Stimulated activated CD8-positive, alpha-beta memory T cell treated with anti-CD3 and anti-CD28 coated beads, Interleukin-15, amount 100 ng/mL, for 48 hours (primary cell): ENCODE measurements around the gene DAB2IP.
"Not testable (repeated sequence)": the region's sequence is repeated elsewhere in the genome, so short reads cannot be mapped to it uniquely, and the experiment has no call there.

Experiments
- DNase-seq, 2 donors: peaks; one replicate each; pipeline ENCODE4 v3.0.0-alpha.2; 2020; ENCODE audit warnings: low read depth in 2 of 2

DAB2IP gene

GRCh38 chr9:121794334-121794733 lies 142.9 kb downstream of the DAB2IP start:
- not testable (repeated sequence) for DNase-seq

DNA sequence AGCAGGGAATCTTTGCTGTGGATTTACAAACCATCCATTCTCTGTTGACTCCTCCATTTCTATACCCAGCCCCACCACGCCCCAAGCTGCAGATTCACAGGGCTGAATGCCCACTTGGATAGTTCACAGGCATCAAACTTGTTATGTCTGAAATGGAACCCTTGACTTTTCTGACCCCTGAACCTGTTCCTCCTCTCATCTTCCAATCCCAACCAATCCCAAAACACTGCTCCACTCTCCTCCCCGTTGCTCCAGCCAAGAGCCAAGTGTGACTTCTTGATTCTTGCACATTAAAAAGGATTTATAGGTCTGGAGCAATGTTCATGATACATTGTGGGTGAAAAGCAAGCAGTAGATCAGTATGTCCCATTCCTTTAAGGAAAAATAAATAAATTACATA lies 145.6 kb downstream of the DAB2IP start:
- DNase-seq = no peak

- DNase-seq = no peak
Observed at GRCh38 chr9:121798941-121799340, 147.5 kb downstream of the DAB2IP start.

GRCh38 chr9:121800376-121800775 lies 148.9 kb downstream of the DAB2IP start:
- no peak for DNase-seq

DNA sequence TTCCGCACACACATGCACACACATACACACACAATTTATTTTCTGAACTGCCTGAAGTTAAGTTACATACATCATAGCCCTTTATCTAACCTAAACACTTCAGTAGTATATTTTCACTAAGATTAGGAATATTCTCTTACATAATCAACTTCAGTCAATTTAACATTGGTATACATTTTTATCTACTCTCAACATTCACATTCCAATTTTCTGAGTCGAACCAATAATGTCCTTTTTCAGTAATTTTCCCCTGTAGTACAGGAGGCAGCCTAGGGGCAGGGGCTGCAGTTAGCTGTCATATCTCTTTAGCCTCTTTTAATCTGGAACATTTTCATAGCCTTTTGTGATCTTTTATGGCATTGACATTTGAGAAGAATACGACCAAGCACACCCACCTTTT lies 150.1 kb downstream of the DAB2IP start:
- no peak for DNase-seq

DNA sequence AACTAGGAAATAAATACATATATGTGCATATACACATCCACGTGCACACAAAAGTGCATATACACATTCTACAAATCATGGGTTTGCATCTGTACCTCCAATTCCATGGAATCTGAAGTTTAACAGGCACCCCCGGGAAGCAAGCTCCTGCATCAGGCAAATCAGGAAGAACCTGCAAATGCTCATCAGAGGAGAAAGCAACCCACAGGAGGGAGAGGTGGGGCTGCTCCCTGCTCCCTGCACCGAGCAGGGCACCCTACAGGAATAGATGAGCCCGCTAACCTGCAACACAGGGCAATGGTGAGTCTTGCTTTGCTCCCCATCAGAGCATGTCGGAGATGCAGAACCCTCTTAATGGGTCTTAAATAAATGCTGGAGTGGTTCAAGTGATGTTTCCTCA lies 151.3 kb downstream of the DAB2IP start:
- DNase-seq = no peak

GRCh38 chr9:121807069-121807822 lies 155.8 kb downstream of the DAB2IP start:
- DNase-seq = no peak

- no peak for DNase-seq
Observed at GRCh38 chr9:121807823-121808278, 156.4 kb downstream of the DAB2IP start.

- DNase-seq = no peak
Observed at GRCh38 chr9:121808781-121809180, 157.3 kb downstream of the DAB2IP start.

DNA sequence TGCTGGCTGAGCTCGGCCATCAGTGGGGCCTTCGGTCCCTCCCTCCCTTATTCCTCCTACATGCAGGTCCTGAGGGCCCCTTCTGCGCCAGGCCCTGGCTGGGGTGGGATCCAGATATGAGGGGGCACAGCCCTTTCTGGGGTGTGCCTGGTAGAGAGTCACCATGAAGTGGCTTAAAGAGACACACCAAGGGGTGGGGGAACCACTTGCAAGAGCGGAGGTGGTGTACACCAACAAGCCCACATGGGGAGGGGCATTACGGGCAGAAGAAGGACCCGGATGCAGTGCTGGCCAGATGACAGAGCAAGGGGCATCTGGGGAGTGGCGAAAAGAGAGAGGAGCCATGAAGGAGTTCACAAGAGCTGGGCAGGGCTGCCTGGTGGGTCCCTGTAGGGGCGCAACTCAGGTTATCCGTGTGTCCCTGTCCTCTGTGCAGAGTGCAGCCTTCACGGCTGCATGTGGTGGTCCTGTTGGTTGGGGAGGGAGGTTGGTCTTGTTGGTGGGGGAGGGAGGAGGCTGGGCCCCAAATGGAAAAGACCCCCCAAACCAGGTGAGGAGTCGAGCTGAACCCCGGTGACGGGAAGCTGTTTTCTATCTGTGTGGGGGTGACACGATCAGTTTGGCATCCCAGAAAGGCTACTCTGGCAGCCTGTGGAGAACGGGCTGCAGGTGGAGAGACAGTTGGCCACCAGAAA lies 158.1 kb downstream of the DAB2IP start:
- DNase-seq = no peak

GRCh38 chr9:121810489-121810888 lies 159.1 kb downstream of the DAB2IP start:
- DNase-seq = no peak

DNA sequence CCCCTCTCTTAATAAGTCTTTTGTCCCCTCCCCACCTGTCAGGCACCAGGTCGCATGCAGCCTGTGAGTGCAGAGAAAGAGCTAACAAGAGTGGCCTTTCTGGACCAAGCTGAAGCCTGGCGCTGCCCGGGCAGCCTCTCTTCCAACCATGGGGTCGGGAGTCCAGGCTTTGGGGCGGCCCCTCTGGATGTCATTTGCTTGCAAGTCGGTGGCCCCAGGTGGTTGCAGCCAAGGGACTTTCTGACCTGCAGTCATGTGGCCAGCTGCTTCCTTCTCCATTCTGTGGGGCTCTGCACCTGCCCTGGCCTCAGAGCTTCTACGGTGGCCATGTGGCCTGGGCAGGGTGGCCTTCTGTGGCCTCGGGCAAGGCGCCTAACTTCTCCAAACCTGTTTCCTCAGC lies 159.7 kb downstream of the DAB2IP start:
- no peak for DNase-seq

- no peak for DNase-seq
Observed at GRCh38 chr9:121811751-121812150, 160.3 kb downstream of the DAB2IP start.

DNA sequence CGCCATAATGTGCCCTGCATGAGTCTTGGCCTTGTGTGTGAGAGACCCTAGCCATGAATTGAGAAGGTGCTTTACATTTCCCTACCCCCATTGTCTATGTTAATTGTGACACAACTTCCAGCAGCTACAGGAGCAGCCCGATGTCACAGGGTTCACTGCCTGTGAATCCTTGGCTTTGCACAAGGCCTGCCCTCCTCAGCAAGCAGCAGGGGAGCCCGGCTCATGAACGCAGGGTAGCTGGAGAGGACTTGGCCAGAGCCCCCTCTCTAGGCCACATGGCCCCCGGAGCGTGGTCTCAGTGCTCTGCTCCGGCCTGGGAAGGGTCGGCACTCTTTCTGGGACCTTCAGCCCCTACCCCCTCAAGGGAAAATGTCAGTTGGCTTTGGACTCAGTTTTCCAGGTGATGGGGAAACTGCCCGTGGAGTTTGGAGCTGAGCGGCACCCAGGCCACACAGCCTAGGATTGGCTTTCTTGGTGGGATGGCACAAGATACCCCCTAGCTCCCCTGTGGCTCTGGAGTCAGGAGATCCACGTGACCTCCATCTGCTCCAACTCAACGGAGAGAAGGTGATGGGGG lies 160.8 kb downstream of the DAB2IP start:
- no peak for DNase-seq

- DNase-seq = no peak
Observed at GRCh38 chr9:121813519-121814210, 162.2 kb downstream of the DAB2IP start.

DNA sequence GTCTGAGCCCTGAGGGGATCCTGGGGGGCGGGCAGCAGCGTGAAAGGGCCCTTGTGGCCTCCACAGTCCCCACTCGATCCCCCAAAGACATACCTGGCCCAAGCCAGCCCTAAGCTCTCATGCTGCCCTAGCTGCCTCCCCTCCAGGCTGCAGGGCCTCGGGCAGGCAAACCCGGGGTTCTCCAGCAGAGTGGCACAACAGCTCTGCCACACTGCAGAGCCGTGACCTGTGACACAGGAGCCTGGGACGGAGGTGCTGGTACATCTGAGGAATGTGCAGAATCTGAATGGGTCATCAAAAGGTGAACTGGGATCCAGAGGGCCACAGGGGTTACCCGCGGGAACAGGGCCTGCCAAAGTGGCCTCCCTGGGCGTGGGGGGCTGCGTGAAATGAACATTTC lies 163.2 kb downstream of the DAB2IP start:
- no peak for DNase-seq

DNA sequence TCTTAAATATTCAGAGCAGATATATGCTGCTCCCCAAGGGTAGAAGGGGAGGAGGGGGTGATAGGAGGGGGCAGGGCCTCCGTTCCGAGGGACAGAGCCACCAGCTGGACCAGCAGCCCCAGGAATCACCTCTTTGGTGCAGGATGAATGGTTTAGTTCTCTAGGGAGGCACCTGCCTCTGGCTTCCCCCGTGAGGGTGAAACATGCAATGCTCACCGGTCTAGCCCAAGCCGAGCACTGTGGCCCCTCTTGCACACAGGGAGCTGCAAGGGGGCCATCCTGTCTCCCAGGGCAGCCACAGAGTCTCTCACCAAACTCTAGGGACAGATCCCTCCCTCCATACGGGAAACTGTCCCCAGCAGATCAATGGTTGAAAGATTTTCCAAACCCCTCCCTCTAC lies 163.7 kb downstream of the DAB2IP start:
- no peak for DNase-seq

GRCh38 chr9:121815546-121816448 lies 164.4 kb downstream of the DAB2IP start:
- no peak for DNase-seq

DNA sequence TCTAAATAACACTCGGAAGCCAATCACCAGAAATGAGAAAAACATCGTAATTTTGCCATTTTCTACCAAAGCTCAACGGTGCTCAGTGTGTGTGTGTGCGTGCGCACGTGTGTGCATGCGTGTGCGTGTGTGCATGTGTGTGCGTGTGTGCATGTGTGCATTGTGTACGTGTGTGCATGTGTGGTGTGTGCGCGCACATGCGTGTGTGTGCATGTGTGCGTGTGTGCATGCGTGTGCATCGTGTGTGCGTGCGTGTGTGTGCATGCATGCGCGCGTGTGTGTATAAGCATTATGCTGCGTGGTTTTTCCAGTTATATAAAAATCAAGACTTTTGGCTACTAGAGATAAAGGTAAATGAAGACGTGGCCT lies 165.0 kb downstream of the DAB2IP start:
- DNase-seq = no peak

- DNase-seq = no peak
Observed at GRCh38 chr9:121816845-121817450, 165.5 kb downstream of the DAB2IP start.

GRCh38 chr9:121817476-121817875 lies 166.0 kb downstream of the DAB2IP start:
- DNase-seq = no peak
